Endothelial cell of umbilical vein (primary cell): Measurements from ENCODE around the gene FGF3. TPM values are rescaled to one million over a fixed set of nuclear protein-coding genes. Genes with fewer than 3 reads are reported as not detected.

Experiments
- BruUV-seq: library from RNA; stranded (reverse); fragments of 400-500 nt; replicated peaks from 2 replicates; lab custom pipeline; 2021; lab: Mats Ljungman, UMichigan
- CTCF ChIA-PET: fragments of 300-600, 350-600 bp; sonication (Branson Sonifier 250); formaldehyde crosslinking; loops from one replicate; lab custom pipeline; 2021; ENCODE audit warnings: antibody characterized with exemption, inconsistent platforms; lab: Charles Lee
- POLR2A ChIA-PET: fragments of 300-600, 350-600 bp; sonication (Branson Sonifier 250); formaldehyde crosslinking; loops from one replicate; lab custom pipeline; 2021; ENCODE audit warnings: antibody characterized with exemption, inconsistent platforms; lab: Charles Lee
- DNase-seq: peaks from one replicate; pipeline ENCODE4 v3.0.0-alpha.2; 2011; ENCODE audit warnings: low read depth, low spot score
- FAIRE-seq: peaks from 2 replicates; lab custom pipeline; 2011; peaks lifted over from hg19 to GRCh38; lab: Jason Lieb, UNC
- H2AFZ ChIP-seq: 2 replicates; pipeline ENCODE4 v1.6.0; 2012; ENCODE audit warnings: low read depth, low read length, control low read depth, inconsistent platforms
- H3K27ac ChIP-seq: 2 replicates; pipeline ENCODE4 v1.5.1; 2011; ENCODE audit warnings: low read depth, mild to moderate bottlenecking, control low read depth, low read length, moderate library complexity; ENCODE audit not compliant: insufficient read depth
- H3K27me3 ChIP-seq, 2 experiments: 2 replicates each; pipeline versions ENCODE4 v1.6.0 to v1.6.1; 2011; ENCODE audit warnings: low read length in 2 of 2, mixed read lengths in 1 of 2; ENCODE audit not compliant: control insufficient read depth in 2 of 2, insufficient read depth in 2 of 2
- H3K36me3 ChIP-seq, 2 experiments: 2 replicates in 1 of 2; 3 replicates in 1 of 2; pipeline ENCODE4 v1.5.1; 2011; ENCODE audit warnings: low read length in 2 of 2, mild to moderate bottlenecking in 1 of 2, moderate library complexity in 1 of 2; ENCODE audit not compliant: control insufficient read depth in 2 of 2, insufficient read depth in 2 of 2; ENCODE audit errors: extremely low read depth in 1 of 2
- H3K4me1 ChIP-seq: 3 replicates; pipeline ENCODE4 v1.5.1; 2011; ENCODE audit warnings: mild to moderate bottlenecking, low read length; ENCODE audit not compliant: control insufficient read depth, insufficient read depth; ENCODE audit errors: extremely low read depth
- H3K4me2 ChIP-seq: 2 replicates; pipeline ENCODE4 v1.6.1; 2011; ENCODE audit warnings: low read length, control low read depth, mixed read lengths; ENCODE audit not compliant: insufficient read depth
- H3K4me3 ChIP-seq, 3 experiments: fragments of 200-600 bp in 1 of 3; sonication (generic), shearing (Covaris generic) in 1 of 3; replicated peaks in 1 of 3; 2 replicates each; pipeline ENCODE4 v1.5.1; 2011 to 2016; ENCODE audit warnings: control low read depth in 3 of 3, low read length in 3 of 3, mild to moderate bottlenecking in 2 of 3, inconsistent platforms in 1 of 3, low read depth in 1 of 3, moderate library complexity in 1 of 3; ENCODE audit not compliant: insufficient read depth in 1 of 3
- H3K79me2 ChIP-seq: 2 replicates; pipeline ENCODE4 v1.6.0; 2012; ENCODE audit warnings: low read length, inconsistent platforms; ENCODE audit not compliant: control insufficient read depth, insufficient read depth
- H3K9ac ChIP-seq: replicated peaks from 2 replicates; pipeline ENCODE3; 2011; ENCODE audit warnings: low read length, control low read depth; ENCODE audit not compliant: insufficient read depth; ENCODE audit errors: extremely low read depth
- H3K9me1 ChIP-seq: replicated peaks from 3 replicates; pipeline ENCODE4 v1.6.0; 2011; ENCODE audit warnings: mild to moderate bottlenecking, low read length; ENCODE audit not compliant: control insufficient read depth, insufficient read depth; ENCODE audit errors: extremely low read depth
- H3K9me3 ChIP-seq: replicated peaks from 2 replicates; pipeline ENCODE4 v1.5.1; 2012; ENCODE audit warnings: low read length, inconsistent platforms; ENCODE audit not compliant: control insufficient read depth, insufficient read depth
- H4K20me1 ChIP-seq: replicated peaks from 2 replicates; pipeline ENCODE3; 2011; ENCODE audit warnings: mild to moderate bottlenecking, low read length; ENCODE audit not compliant: control insufficient read depth, insufficient read depth; ENCODE audit errors: extremely low read depth
- GATA2 ChIP-seq: IDR thresholded peaks from 2 replicates; pipeline ENCODE4 v1.7.0; 2011; ENCODE audit warnings: low read depth, mild to moderate bottlenecking, moderate library complexity, mixed read lengths, low read length; ENCODE audit not compliant: insufficient read length, insufficient read depth
- JUN ChIP-seq: IDR thresholded peaks from 2 replicates; pipeline ENCODE4 v1.6.1; 2011; ENCODE audit warnings: borderline replicate concordance, low read depth; ENCODE audit not compliant: insufficient read length, insufficient read depth
- MYC ChIP-seq: IDR thresholded peaks from one replicate; pipeline ENCODE4 v1.6.1; 2011; ENCODE audit warnings: mild to moderate bottlenecking, low read depth, low read length
- POLR2A ChIP-seq: IDR thresholded peaks from 2 replicates; pipeline ENCODE4 v1.6.1; 2012; ENCODE audit warnings: low read depth, mild to moderate bottlenecking, control low read depth, low read length
- dilution Hi-C: fragments of 300-500 bp; cut with MboI; formaldehyde crosslinking; loops from one replicate; pipeline ENCODE4 v1.15.0; 2019; ENCODE audit warnings: low sequenced_read_pairs; ENCODE audit not compliant: extremely low pct_ligation_motif_present
- intact Hi-C: fragments of 100-400 bp; cut with micrococcal nuclease; formaldehyde crosslinking; loops from one replicate; pipeline ENCODE4 v1.10.0; 2022
- polyA plus RNA-seq, 4 experiments: library from polyadenylated mRNA; depleted of rRNA in 3 of 4; stranded (reverse) in 3 of 4; unstranded in 1 of 4; fragments of >200 nt; gene quantifications; 2 replicates each; pipeline versions ENCODE4 v1.2.1 to v1.2.3, GENCODE V29; 2011 to 2012; ENCODE audit warnings: missing spikeins in 1 of 4
- total RNA-seq: library from RNA; stranded (reverse); gene quantifications from 2 replicates; pipeline ENCODE4 v1.2.3, GENCODE V29; 2021
- TF ChIP-seq, protein P1 (sequence below): IDR thresholded peaks from 2 replicates; pipeline ENCODE4 v1.6.1; 2011; ENCODE audit not compliant: insufficient read depth, insufficient read length
- TF ChIP-seq, protein P2 (sequence below), 2 donors: IDR thresholded peaks; 1 replicate in 1 of 2; 2 replicates in 1 of 2; pipeline ENCODE4 v1.5.1; 2011; ENCODE audit warnings: low read length in 2 of 2, mild to moderate bottlenecking in 2 of 2, moderate library complexity in 2 of 2, control low read depth in 1 of 2, inconsistent platforms in 1 of 2, low read depth in 1 of 2; ENCODE audit not compliant: insufficient read depth in 1 of 2; ENCODE audit errors: extremely low read depth in 1 of 2

The FGF3 gene
- total and polyA plus RNA-seq, 2 donors (not counting 3 experiments of a cell fraction or from before 2014, with no cell fraction given), result not detected

- no peak overlapping the region for H3K4me3 ChIP-seq
These were observed 40.8 kb downstream of the FGF3 start for GRCh38 chr11:69778373-69778772.

GRCh38 chr11:69775163-69775755 lies 44.0 kb downstream of the FGF3 start, which contains the start of gene FGF4:
TSS of gene FGF4 (minus strand) at chr11:69775341. CDS start at chr11:69775084, 257 bp downstream.
- intact Hi-C loops (no loop called here), dilution Hi-C loops (no loop called here)
- H3K4me2 ChIP-seq, result no peak within 1 kb of the TSS
- H2AFZ ChIP-seq, result no peak within 1 kb of the TSS
- TF ChIP-seq MYC (no peak), JUN (no peak), POLR2A (no peak), GATA2 (no peak)
- TF ChIP-seq, protein P1, sequence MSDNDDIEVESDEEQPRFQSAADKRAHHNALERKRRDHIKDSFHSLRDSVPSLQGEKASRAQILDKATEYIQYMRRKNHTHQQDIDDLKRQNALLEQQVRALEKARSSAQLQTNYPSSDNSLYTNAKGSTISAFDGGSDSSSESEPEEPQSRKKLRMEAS, result no peak
- DNase-seq, result no peak
- H3K79me2 ChIP-seq, result no peaks in the 10 kb centered on the region
- no peaks in the 10 kb centered on the region for H3K9me1 ChIP-seq
- H3K4me3 ChIP-seq, result no peak within 1 kb of the TSS
- H3K9ac ChIP-seq, result no peak within 1 kb of the TSS
- POLR2A ChIA-PET, result no interaction called here
- H3K27ac ChIP-seq, result no peak within 1 kb of the TSS
- BruUV-seq, result no TSS peak
- FAIRE-seq, result no peak
- H3K36me3 ChIP-seq, result no peaks in the 10 kb centered on the region
- H3K9me3 ChIP-seq, result no peaks in the 10 kb centered on the region
- H3K27me3 ChIP-seq, result peaks cover 44 to 53% of the 10 kb centered on the region in 2 experiments
- no peaks in the 10 kb centered on the region for H4K20me1 ChIP-seq
- CTCF ChIA-PET, result no interaction called here
- no peaks in the 10 kb centered on the region for H3K4me1 ChIP-seq

More at GRCh38 chr11:69778373-69778772, 40.8 kb downstream of the FGF3 start:
- DNase-seq, result no peak
- dilution Hi-C loops (no loop called here), intact Hi-C loops (no loop called here)
- POLR2A ChIA-PET, result no interaction called here
- Histone ChIP-seq H3K79me2 (no peaks in the 10 kb centered on the region), H4K20me1 (no peaks in the 10 kb centered on the region), H3K27me3 (peaks cover 27 to 29% of the 10 kb centered on the region in 2 experiments), H3K9ac (no peak overlapping the region), H3K27ac (no peak overlapping the region), H3K9me1 (no peaks in the 10 kb centered on the region), H3K9me3 (no peaks in the 10 kb centered on the region), H3K4me1 (no peaks in the 10 kb centered on the region), H3K36me3 (no peaks in the 10 kb centered on the region), H3K4me2 (no peak overlapping the region), H2AFZ (no peak overlapping the region)
- no peak for FAIRE-seq
- BruUV-seq, result no TSS peak
- CTCF ChIA-PET, result interaction anchor here (2.2 kb wide), 1 partner anchor 23 kb away, joined by 7 read pairs; no protein-coding TSS in a partner anchor
- TF ChIP-seq, protein P2, sequence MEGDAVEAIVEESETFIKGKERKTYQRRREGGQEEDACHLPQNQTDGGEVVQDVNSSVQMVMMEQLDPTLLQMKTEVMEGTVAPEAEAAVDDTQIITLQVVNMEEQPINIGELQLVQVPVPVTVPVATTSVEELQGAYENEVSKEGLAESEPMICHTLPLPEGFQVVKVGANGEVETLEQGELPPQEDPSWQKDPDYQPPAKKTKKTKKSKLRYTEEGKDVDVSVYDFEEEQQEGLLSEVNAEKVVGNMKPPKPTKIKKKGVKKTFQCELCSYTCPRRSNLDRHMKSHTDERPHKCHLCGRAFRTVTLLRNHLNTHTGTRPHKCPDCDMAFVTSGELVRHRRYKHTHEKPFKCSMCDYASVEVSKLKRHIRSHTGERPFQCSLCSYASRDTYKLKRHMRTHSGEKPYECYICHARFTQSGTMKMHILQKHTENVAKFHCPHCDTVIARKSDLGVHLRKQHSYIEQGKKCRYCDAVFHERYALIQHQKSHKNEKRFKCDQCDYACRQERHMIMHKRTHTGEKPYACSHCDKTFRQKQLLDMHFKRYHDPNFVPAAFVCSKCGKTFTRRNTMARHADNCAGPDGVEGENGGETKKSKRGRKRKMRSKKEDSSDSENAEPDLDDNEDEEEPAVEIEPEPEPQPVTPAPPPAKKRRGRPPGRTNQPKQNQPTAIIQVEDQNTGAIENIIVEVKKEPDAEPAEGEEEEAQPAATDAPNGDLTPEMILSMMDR (IDR thresholded peaks at IDR 0.05; ENCODE audit: extremely low read depth in 1 of 2, insufficient read depth in 1 of 2, low read depth in 1 of 2, low read length in 2 of 2), result no peak
